Thoracic aorta (tissue), 2 donors: ENCODE measurements around the gene ITPRID2. TPM values are rescaled to one million over a fixed set of nuclear protein-coding genes. Genes with fewer than 3 reads are reported as not detected.

ENCODE experiments used
- ATAC-seq: fragments of 150-250 bp; one replicate; pipeline ENCODE4 v1.8.0; 2017; ENCODE audit warnings: low read depth; ENCODE audit not compliant: insufficient number of reproducible peaks, low FRiP score
- DNase-seq: peaks from one replicate; pipeline ENCODE4 v3.0.0-alpha.2; 2020; ENCODE audit warnings: low spot score
- H3K27ac ChIP-seq, 2 donors: fragments of 200-600 bp; sonication (generic); 1 replicate in 1 of 2; 2 replicates in 1 of 2; pipeline ENCODE4 v1.5.1; 2016; ENCODE audit warnings: mild to moderate bottlenecking in 2 of 2, moderate library complexity in 2 of 2
- H3K27me3 ChIP-seq: fragments of 200-600 bp; sonication (generic); replicated peaks from 2 replicates; pipeline ENCODE4 v1.6.0; 2016; ENCODE audit warnings: mild to moderate bottlenecking; ENCODE audit not compliant: insufficient read depth
- H3K36me3 ChIP-seq: fragments of 200-600 bp; sonication (generic); one replicate; pipeline ENCODE4 v1.5.1; 2016
- H3K4me1 ChIP-seq, 2 donors: fragments of 200-600 bp; sonication (generic); 1 replicate in 1 of 2; 2 replicates in 1 of 2; pipeline versions ENCODE4 v1.5.1 to v1.6.0; 2016; ENCODE audit warnings: low read depth in 2 of 2, mild to moderate bottlenecking in 1 of 2; ENCODE audit not compliant: control insufficient read depth in 1 of 2
- H3K4me3 ChIP-seq: fragments of 200-600 bp; sonication (generic); 2 replicates; pipeline ENCODE4 v1.5.1; 2016; ENCODE audit warnings: mild to moderate bottlenecking
- H3K9me3 ChIP-seq: fragments of 200-600 bp; sonication (generic); 2 replicates; pipeline ENCODE4 v1.5.1; 2016
- total RNA-seq, 2 donors: library from RNA; depleted of rRNA; stranded (reverse); fragments of >200 nt; gene quantifications; one replicate each; pipeline versions ENCODE4 v1.1.0 to v1.2.3, GENCODE V29; 2016
- TF ChIP-seq, protein P1 (sequence below): fragments of 200-600 bp; sonication (generic); IDR thresholded peaks from one replicate; pipeline ENCODE4 v1.5.1; 2019; ENCODE audit warnings: antibody characterized with exemption

ITPRID2 gene
- total RNA-seq, 2 donors from 2014 or later: 102 to 121 TPM

DNA sequence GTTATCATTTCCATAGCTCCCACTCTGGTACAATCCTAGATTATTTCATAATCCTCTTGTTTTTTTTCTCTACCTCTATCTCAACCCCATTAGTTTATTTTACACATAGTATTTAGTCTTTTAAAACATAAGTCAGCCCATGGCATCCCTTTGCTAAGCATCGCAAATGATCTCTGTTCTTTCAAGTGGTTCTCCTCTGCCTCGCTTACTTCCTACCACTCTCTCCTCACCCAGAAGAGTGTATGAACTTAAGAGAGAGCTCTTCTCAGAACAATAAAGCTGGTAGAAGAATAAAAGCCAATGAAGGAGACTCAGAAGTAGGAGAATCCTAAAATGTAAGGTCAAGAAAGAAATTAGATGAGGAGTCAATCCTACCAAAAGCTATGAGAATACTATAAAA, 12.2 kb upstream of the ITPRID2 start:
- H3K27ac ChIP-seq: no peak overlapping the region
- H3K36me3 ChIP-seq: no peaks in the 10 kb centered on the region
- H3K4me1 ChIP-seq: no peaks in the 10 kb centered on the region
- DNase-seq: no peak
- H3K9me3 ChIP-seq: no peaks in the 10 kb centered on the region
- no peaks in the 10 kb centered on the region for H3K27me3 ChIP-seq
- TF ChIP-seq, protein P1, sequence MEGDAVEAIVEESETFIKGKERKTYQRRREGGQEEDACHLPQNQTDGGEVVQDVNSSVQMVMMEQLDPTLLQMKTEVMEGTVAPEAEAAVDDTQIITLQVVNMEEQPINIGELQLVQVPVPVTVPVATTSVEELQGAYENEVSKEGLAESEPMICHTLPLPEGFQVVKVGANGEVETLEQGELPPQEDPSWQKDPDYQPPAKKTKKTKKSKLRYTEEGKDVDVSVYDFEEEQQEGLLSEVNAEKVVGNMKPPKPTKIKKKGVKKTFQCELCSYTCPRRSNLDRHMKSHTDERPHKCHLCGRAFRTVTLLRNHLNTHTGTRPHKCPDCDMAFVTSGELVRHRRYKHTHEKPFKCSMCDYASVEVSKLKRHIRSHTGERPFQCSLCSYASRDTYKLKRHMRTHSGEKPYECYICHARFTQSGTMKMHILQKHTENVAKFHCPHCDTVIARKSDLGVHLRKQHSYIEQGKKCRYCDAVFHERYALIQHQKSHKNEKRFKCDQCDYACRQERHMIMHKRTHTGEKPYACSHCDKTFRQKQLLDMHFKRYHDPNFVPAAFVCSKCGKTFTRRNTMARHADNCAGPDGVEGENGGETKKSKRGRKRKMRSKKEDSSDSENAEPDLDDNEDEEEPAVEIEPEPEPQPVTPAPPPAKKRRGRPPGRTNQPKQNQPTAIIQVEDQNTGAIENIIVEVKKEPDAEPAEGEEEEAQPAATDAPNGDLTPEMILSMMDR: no peak
- no peak overlapping the region for H3K4me3 ChIP-seq
- no peak for ATAC-seq

DNA sequence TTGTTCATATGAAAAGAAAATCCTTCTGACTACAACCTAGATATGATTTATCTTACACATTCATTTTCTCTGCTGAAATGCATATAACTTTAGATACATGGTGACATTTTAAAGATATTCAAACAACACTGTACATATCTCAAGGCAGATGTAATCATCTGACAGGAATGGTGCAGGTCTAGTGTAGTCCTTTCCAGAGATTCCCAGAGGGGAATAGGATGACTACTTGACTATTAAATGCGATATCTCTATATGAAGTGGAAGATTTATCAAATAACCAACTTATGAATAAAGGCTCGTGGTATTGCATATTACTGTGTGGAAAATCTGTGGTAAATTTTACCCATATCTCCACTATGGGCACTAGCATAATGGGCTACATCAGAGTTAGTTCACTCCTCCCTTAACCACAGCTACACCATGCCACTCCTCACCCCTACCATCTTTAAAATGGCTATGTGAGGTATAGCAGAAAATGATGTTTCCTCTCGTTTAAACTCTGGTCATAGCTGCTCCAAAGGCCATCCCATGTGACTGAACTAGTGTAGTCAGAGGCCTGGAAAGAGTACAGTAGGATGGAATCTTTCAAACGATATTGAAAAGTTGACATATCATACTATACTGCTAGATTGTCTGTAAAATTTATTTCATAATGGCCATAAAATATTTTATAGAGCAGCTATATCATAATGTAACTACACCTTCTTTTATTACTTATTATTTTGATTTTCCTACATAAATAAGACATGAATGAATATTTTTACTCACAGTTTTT, 9.1 kb upstream of the ITPRID2 start:
- Histone ChIP-seq H3K27me3 (no peaks in the 10 kb centered on the region), H3K27ac (no peak overlapping the region), H3K4me3 (no peak overlapping the region), H3K4me1 (peaks cover 3 to 18% of the 10 kb centered on the region in 2 donors), H3K36me3 (no peaks in the 10 kb centered on the region), H3K9me3 (no peaks in the 10 kb centered on the region)
- TF ChIP-seq, protein P1: no peak
- ATAC-seq (no peak), DNase-seq (no peak)

DNA sequence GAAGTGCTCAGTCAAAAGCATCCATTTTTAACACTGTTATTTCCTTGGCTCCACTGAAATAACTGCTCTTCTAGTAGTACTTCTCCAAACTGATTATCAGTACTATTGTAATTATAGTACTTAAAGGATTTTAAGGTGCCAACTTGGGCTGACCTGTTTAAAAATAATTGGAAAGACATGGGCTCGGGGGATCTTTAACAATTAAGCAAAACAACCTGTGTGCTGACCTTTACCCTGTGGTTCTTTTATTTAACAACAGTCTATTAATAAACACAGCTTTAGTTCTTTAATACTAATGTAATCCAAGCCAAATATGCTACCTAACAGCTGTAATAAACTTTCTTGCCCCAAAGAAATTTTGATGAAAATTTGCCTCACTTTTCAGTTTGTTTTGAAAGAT, 6.9 kb upstream of the ITPRID2 start:
- no peaks in the 10 kb centered on the region for H3K27me3 ChIP-seq
- DNase-seq: no peak
- peaks cover 3 to 18% of the 10 kb centered on the region in 2 donors for H3K4me1 ChIP-seq
- H3K9me3 ChIP-seq: no peaks in the 10 kb centered on the region
- TF ChIP-seq, protein P1: no peak
- H3K27ac ChIP-seq: no peak overlapping the region
- H3K4me3 ChIP-seq: no peak overlapping the region
- H3K36me3 ChIP-seq: no peaks in the 10 kb centered on the region
- no peak for ATAC-seq

DNA sequence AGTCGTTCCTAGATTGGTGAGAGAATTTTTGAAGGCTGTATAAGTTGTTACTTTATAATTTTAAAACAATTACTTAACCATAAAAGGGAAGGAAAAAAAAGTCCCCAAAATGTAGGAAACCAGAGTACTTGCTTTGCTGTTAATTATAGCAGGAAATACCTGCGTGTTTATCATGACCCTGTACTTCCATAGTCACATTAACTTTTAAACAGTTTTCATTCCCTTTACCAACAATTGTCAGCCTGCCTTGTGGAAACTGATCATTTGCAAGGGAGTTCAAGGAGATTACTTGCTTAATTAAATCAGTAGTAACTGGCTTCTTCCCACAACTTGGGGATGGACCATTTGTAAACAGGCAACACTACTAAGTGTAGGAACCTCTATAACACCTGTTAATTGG, 6.4 kb upstream of the ITPRID2 start:
- H3K4me3 ChIP-seq: no peak overlapping the region
- no peaks in the 10 kb centered on the region for H3K9me3 ChIP-seq
- DNase-seq (no peak), ATAC-seq (no peak)
- H3K27ac ChIP-seq: no peak overlapping the region
- peaks cover 3 to 22% of the 10 kb centered on the region in 2 donors for H3K4me1 ChIP-seq
- H3K27me3 ChIP-seq: no peaks in the 10 kb centered on the region
- TF ChIP-seq, protein P1: no peak
- no peaks in the 10 kb centered on the region for H3K36me3 ChIP-seq

DNA sequence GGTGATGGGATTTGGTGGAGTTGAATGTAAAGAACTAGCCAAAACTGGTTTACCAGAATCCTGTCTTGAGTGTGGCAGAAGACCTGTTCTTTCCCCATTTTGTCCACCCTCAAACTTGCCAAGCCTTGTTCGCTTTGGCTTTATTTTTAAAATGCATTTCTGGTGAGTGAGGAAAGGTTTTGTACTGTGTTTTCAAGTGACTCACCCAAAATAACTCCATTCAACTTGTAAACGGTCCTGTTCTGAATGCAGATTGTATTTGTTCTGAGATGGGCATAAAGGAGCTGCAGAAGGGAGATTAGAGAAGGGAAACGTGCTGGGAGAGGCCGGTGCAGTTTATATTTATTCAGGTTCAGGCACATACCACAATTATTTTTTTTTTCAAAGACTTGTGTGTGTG, 5.3 kb upstream of the ITPRID2 start:
- ATAC-seq (no peak), DNase-seq (no peak)
- H3K9me3 ChIP-seq: no peaks in the 10 kb centered on the region
- TF ChIP-seq, protein P1: no peak
- no peaks in the 10 kb centered on the region for H3K27me3 ChIP-seq
- no peak overlapping the region for H3K4me3 ChIP-seq
- H3K27ac ChIP-seq: peak overlapping the region; percentile 10 to 40
- no peaks in the 10 kb centered on the region for H3K36me3 ChIP-seq
- peaks cover 9 to 32% of the 10 kb centered on the region in 2 donors for H3K4me1 ChIP-seq
